NCI-H2029 (cell line): Measurements from ENCODE around the gene CD209.
"Not testable (repeated sequence)": the region's sequence is repeated elsewhere in the genome, so short reads cannot be mapped to it uniquely, and the experiment has no call there.

ENCODE experiments used
- DNase-seq: peaks from one replicate; lab custom pipeline; 2025; lab: John Stamatoyannopoulos, UW

Gene CD209, protein sequence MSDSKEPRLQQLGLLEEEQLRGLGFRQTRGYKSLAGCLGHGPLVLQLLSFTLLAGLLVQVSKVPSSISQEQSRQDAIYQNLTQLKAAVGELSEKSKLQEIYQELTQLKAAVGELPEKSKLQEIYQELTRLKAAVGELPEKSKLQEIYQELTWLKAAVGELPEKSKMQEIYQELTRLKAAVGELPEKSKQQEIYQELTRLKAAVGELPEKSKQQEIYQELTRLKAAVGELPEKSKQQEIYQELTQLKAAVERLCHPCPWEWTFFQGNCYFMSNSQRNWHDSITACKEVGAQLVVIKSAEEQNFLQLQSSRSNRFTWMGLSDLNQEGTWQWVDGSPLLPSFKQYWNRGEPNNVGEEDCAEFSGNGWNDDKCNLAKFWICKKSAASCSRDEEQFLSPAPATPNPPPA

DNA sequence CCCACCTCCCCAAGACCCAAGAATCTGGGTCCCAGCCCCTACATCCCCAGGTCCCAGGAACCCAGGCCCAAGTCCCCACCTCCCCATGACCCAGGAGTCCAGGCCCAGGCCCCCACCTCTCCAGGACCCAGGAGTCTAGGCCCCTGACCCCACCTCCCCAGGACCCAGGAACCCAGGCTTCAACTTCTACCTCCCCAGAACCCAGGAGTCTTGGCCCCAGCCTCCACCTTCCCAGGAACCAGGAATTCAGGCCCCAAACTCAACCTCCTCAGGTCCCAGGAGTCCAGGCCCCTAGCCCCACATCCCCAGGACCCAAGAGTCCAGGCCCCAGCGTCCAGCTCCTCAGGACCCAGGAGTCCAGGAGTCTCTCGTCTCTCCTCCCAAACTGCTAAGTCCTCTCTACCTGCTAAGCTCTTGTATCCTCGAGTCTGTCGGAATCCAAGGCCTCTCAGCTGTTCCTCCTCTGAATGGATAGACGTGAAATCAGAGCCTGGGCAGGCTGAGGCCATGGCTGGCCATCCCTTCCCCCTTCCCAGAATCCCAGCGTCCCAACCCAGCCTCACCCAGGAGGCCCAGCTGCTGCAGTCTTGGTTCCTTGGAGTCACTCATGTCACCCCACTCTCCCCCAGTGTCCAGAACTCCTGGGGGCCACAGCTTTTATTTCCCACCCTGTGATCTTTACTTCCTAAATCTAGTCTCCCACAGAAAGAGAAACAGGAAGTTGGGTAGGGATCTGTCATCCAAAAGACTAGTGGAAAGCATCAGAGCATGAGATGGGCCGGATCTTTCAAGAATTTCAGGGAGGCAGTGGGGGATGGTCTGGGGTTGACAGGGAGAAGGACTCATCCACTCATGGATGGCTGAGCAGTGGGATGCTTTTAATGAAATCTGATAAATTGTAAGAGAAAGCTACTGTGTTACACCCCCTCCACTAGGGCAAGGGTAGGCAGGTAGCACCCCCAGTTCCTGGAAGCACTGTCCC lies at the start of gene CD209:
Gene CD209 (minus strand): TSS at position 632 of the 982 bp plus-strand sequence. CDS start 23 bp downstream, at position 609.
- DNase-seq: no peak

DNA sequence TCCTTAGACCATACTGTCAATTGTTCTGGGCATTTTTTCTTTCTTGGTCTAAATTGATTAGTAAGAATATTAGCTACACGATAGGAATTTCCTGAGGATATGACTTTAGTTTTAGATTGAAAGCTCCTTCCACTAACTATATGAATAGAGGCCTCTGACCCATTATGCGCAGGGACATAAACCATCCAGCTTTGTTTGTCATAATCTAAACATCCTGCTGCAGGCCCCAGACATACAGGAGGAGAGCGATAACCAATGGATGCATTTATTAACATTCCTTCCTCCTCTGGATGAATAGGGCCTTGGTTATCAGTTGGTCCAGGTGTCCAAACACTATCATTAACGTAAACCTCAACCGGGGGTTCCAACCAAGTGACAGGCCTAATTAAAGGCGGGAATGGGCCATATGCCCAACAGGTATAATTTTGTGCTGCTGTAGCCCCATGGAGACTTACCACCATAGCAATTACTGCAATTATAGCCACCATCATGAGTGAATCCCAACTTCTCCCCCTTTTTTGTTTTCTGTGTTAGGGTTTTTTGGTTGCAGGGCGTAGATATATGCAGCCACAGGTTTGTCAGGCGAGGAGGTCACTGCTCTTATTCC lies 48.3 kb upstream of the CD209 start:
- DNase-seq: no peak

DNA sequence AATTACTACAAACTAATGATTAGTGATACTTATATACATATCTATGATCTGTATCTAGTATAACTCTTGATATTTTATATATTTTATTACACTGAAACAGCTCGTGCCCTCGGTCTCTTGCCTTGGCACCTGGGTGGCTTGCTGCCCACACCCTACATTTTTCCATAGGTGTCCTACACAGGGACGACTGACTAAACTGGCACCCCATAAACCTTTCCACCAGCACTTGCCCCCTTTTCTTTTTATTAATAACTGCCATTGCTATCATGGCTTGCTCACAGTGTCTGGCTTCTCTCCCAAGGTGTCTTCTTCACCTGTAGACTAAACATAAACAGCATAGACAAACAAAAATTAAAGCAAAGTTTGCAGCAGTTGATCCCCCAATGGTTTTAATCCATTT lies 46.2 kb upstream of the CD209 start:
- DNase-seq: no peak

DNA sequence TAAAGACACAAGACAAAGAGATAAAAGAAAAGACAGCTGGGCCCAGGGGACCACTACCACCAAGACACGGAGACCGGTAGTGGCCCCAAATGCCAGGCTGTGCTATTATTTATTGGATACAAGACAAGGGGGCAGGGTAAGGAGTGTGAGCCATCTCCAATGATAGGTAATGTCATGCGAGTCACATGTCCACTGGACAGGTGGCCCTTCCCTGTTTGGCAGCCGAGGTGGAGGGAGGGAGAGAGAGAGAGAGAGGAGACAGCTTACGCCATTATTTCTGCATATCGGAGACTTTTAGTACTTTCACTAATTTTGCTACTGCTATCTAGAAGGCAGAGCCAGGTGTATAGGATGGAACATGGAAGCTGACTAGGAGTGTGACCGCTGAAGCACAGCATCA lies 45.4 kb upstream of the CD209 start:
- not testable (repeated sequence) for DNase-seq

DNA sequence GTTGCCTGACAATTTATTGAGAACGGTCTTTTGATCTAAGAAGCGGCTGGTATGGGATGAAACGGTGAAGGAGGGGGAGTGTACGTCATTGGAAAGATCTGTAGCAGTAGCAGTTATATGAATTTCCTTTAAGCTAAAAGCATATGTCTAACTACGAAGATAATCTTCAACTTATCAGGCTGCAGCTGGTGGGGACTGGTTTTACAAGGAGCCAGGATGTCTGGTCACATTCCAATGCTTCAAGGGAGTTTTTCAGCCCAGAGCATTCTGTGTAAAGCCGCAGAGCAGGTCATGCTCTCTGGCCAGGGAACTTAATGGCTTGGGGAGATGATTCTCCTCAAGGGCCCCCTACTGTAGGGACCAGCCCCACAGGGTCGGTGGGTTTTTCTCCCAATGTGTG lies 44.9 kb upstream of the CD209 start:
- no peak for DNase-seq

DNA sequence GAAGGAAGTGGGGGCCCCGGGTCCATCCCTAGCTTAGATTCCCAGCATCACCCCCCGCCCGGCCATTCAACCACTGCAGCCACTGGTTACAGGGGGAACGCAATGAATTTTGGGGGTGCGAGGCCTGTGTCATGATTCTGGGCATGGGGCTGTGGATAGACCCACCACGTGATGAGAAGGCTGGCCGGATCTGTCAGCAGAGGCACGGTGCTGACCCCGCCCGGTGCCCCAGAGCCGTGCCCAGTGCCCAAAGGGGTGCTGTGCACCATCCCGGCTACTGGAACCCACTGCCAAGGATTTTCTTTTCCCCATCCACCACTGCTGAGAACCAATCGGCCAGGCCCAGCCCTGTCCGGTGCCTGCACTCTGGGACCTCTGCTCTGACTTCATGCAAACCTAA lies 43.1 kb upstream of the CD209 start:
- no peak for DNase-seq

DNA sequence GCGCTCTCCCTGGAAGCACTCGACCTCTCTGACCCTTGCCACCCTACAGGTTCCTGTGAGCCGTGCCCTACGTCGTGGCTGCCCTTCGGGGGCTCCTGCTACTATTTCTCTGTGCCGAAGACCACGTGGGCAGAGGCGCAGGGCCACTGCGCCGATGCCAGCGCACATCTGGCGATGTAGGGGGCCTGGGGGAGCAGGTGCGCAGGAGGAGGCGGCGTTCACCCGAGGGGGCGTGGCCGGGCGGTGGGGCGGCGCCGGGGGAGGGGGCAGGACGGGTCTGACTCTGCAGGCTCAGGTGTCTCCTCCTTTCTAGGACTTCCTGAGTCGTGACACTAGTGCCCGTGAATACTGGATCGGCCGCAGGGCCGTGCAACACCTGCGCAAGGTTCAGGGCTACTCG lies 42.1 kb upstream of the CD209 start:
- DNase-seq: no peak

DNA sequence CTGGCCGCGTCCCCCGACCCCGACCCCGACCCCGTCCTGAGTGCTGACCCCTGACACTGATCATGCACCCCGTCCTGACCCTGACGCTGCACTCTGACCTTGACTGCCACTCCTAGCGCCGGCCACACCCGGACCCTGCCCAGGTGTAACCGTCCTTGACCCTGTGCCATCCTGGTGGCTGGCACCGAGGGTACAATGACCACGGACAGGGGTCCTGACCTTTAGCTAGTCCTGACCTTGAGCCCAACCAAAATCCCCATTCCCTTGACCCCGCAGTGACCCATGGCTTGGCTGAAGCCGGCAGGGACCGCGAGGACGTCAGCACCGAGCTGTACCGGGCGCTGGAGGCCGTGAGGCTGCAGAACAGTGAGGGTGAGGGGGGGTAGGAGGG lies 41.6 kb upstream of the CD209 start:
- DNase-seq: no peak

DNA sequence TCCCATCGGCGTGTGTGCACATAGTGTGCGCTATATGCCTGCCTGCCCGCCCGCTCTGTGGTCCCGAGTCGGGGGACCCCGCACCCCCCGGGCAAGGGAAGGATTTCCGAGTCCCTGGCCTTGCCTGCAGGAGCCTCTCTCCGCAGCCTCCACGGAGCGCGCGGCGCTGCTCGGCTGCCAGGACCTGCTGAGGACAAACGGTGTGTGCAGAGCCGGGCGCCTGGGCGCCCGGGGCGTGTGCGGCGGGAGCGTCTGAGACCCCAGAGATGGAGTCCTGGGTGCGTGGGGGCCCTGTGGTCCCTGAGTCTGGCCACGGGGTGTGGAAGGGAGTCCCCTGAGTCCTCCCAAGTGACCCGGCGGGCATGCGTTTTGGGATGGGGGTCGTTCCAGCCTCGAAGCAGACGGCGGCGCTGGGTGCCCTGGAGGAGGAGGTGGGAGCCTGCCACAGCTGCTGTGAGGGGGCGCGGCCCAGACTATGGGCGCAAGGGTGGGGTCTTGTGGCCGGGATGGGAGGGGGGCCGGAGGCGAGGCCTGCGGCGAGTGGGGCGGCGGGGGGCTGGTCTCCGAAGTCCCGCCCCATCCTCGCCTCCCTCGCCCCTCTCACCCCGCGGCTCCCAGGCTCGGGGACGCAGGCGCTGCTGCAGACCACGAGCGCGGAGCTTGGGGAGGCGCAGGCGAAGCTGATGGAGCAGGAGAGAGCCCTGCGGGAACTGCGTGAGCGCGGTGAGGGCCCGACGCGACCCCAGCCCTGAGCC lies 41.0 kb upstream of the CD209 start:
- DNase-seq: no peak

DNA sequence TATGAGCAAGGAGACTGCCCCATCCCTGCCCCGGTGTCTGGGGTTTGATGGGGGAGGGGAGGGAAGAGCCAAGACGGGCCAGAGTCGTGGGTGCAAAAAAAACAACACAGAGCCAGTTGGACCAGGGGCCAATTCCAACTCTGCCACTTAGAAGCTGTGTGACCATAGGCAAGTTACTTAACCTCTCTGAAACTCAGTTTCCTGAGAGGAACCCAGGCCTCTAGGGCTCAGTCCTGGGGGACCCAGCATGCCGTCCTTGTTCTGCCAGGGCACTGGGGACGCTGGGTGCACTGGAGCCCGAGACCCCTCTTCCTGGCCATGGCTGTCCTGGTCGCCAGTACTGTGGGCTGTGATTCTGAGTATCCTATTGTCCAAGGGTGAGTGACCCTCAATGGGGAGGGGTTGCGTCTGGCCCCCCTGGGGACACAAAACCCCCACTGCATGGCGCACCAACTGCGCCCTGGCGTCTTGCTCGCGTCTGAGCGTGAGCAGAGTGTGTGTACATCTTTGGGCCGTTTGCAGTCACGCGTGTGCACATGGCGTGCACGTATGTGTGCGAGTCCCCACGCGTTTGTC lies 40.4 kb upstream of the CD209 start:
- DNase-seq: no peak

DNA sequence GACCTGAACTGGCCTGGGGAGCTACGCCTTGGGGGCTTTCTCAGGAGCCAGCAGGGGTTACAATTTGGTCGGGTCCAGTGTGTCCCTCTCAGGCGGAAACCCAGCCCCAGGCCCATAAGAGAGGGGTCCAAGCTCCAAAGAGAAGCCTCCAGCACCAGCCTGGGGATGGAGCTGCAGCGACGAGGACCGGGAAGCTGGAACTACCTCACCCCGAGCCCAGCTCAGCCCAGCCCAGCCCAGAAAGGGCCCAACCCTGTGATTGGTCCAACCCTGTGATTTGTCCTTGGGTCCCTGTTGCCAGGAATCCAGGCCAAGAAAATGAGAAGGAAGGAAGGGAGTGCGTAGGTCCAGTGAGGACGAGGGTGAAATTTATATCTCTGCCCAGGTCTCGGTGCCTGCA lies 39.8 kb upstream of the CD209 start:
- DNase-seq: no peak

DNA sequence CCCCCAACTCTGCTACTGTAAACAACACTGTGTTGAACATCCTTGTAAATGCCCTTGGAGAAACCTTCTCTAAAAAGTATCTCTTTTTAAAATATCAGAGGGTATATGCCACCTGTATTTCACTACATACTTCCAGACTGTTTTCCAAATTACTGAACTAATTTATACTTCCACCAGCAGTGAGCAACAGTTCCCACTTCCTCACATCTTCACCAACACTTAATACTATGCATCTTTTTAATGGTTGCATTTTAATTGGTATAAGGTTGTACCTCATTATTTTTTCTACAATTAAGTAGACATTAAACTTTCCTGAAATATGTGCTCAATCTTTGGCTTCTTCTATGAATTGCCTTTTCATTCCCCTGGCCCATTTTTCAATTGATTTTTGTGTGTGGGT lies 37.5 kb upstream of the CD209 start:
- no peak for DNase-seq

DNA sequence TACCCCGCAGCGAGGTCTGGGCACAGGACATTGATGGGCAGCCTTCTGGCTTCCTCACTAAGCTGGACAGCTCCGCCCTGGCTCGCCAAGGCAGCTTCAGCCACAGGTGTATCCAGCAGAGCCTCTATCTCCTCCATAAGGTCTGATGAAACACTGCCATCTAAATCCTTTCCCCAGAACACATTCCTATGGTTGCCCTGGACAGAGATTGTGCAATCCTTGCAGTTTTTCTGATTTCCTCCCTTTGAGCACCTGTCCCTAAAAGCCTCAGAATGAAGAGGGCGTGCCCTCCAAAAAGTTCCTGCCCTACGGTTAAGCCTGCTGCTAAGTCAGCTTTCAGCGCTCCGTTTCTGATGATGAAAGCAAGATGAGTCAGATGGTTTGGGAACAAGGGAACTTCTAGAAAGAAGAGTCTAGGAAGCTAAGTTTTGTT lies 36.7 kb upstream of the CD209 start:
- DNase-seq: no peak

DNA sequence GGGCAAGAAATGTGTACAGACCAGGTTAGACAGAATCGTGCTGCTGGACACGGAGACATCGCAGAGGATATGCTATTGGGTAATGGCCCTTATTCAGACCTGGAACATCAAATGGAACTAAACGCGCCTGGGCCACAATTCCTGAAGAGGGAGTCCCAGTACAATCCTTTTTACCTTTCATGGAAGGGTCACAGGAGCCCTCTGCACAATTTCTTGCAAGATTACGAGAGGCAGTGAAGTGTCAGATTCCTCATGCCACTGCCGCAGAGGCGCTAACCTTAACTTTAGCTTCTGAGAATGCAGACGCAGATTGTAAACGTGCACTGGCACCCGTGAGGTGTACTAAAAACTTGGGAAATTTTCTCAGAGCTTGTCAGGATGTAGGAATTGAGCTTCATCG lies 33.8 kb upstream of the CD209 start:
- DNase-seq: no peak

DNA sequence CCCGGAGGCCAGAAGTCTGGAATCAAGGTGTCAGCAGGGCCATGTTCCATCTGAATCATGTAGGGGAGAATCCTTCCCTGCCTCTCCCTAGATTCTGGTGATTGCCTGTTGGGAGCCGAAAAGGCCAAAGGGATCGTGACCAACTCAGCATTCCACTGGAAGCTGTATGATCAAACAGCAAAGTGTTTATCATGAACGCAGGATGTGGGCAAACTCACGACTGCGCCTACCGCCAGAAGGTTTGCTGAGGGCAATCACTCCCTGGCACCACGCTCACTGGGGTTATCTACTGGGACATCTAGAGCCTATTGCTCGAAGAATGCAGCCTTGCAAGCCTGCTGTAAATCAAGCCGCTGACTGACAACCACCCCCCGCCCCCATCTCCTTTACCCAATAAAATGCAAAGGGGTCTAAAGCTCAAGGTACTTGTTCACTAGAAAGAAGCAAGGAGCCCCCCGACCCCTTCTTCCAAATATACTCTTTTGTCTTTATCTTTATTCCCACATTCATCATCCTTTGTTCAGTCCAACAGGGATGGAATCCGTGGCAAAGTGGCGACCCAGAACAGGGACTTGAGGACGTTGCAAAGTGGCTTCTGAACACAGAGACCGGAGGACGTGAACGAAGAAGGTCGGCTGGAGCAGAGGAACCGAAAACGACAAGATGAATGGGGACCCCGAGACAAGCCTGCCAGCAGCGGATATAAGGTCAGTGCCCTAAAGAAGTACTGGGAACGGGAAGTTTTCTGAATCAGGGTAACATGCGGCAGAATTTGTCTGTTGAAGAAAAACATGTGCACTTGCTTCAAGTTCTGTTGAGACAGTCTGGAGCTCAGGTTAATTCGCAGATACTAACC lies 32.5 kb upstream of the CD209 start:
- no peak for DNase-seq

DNA sequence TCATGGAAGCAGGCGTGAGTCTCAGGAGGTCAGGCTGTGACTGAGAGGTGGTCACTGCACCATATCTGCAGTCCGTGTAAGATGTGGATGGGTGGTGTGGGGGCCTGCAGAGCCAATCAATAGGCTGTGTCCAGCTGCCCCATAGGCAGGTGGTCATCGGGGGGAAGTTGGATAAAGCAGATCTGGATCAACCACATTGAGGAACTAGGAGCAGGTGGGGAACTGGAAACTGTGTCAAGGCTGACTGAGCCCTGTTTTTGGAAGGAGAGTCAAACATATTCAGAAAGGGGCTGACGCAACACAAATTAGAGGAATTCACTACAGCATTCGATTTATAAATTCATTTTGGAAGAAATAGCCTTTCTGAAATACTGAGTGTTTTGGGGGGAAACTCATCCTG lies 30.7 kb upstream of the CD209 start:
- DNase-seq: no peak

DNA sequence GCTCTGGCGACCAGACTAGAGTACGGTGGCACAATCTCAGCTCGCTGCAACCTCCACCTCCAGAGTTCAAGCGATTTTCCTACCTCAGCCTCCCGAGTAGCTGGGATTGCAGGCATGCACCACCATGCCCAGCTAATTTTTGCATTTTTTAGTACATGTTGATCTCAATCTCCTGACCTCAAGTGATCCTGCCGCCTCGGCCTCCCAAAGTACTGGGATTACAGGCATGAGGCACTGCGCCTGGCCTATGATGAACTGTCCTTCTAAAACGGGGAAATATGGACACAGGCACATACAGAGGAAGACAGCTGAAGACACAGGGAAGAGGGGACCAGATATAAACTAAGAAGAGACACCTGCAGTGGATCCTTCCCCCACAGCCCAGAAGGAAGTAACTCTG lies 28.4 kb upstream of the CD209 start:
- DNase-seq: no peak

DNA sequence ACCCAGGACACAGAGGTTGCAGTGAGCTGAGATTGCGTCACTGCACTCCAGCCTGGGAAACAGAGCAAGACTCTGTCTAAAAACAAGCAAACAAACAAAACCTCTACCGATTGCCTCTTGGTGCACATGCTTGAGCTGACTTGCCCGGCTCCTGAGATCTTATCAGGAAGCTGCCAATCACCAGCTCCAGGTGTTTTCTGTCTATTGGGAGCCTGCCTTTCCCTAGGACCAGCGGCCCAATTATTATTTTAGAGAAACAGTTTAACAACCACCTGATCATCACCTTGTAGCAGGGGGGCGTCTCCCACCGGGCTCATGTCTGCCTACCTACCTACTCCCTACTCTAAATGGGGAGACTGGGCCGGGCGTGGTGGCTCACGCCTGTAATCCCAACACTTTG lies 26.5 kb upstream of the CD209 start:
- DNase-seq: no peak

DNA sequence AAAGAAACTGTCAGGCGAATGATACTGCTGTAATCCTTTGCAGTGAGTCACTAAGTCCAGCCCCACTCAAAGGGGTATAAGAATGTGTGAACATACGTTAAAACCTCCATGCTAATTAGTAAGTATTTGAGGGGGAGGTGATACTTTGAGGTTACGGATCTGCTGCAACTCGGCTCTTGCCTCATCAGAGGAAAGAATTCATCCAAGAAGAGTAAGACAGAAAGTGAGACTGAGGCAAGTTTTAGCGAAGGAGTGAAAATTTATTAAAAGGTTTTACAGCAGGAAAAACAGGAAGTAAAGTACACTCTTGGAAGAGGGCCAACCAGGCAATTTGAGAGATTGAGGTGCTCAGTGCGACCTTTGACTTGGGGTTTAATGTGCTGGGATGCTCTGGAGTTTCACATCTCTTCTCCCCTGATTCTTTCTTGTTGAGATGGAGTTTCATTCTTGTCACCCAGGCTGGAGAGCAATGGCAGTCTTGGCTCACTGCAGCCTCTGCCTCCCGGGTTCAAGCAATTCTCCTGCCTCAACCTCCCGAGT lies 25.5 kb upstream of the CD209 start:
- DNase-seq: no peak

DNA sequence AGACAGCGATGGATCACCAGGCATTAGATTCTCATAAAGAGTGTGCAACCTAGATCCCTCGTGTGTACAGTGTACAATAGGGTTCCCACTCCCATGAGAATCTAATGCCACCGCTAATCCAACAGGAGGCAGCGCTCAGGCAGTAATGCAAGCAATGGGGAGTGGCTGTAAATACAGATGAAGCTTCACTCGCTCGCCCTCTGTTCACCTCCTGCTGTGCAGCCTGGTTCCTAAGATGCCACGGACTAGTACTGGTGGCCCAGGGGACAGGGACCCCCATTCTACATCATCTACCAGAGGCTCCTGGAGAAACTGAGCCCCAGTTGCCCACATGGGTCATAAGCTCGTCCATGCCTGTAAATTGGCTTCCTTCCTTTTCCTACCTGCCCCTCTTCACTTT lies 23.7 kb upstream of the CD209 start:
- DNase-seq: no peak
